Astrocyte (in vitro differentiated cells and primary cell): ENCODE data around the gene CCR2. TPM values are rescaled to one million over a fixed set of nuclear protein-coding genes. Genes with fewer than 3 reads are reported as not detected.

Source experiments
- DNase-seq: peaks from one replicate; pipeline ENCODE4 v3.0.0-alpha.2; 2010; ENCODE audit warnings: low read depth
- FAIRE-seq: peaks from 2 replicates; lab custom pipeline; 2011; peaks lifted over from hg19 to GRCh38; lab: Jason Lieb, UNC
- H2AFZ ChIP-seq: 2 replicates; pipeline ENCODE4 v1.6.0; 2012; ENCODE audit warnings: low read depth, low read length, inconsistent platforms
- H3K27ac ChIP-seq: 2 replicates; pipeline ENCODE4 v1.5.1; 2011; ENCODE audit warnings: low read depth, low read length, inconsistent platforms
- H3K27me3 ChIP-seq: 2 replicates; pipeline ENCODE4 v1.6.0; 2011; ENCODE audit warnings: low read length, inconsistent platforms; ENCODE audit not compliant: insufficient read depth
- H3K36me3 ChIP-seq: 2 replicates; pipeline ENCODE4 v1.5.1; 2011; ENCODE audit warnings: low read length, inconsistent platforms; ENCODE audit not compliant: insufficient read depth
- H3K4me1 ChIP-seq: 2 replicates; pipeline ENCODE4 v1.5.1; 2011; ENCODE audit warnings: low read length, inconsistent platforms; ENCODE audit not compliant: insufficient read depth
- H3K4me2 ChIP-seq: 2 replicates; pipeline ENCODE4 v1.6.0; 2012; ENCODE audit warnings: low read length, inconsistent platforms
- H3K4me3 ChIP-seq: 2 replicates; pipeline ENCODE4 v1.5.1; 2011; ENCODE audit warnings: low read depth, mild to moderate bottlenecking, low read length, inconsistent platforms; ENCODE audit not compliant: insufficient read depth
- H3K79me2 ChIP-seq: 2 replicates; pipeline ENCODE4 v1.6.0; 2012; ENCODE audit warnings: mild to moderate bottlenecking, low read length, inconsistent platforms; ENCODE audit not compliant: insufficient read depth
- H3K9ac ChIP-seq: 2 replicates; pipeline ENCODE4 v1.6.0; 2012; ENCODE audit warnings: mild to moderate bottlenecking, low read length, inconsistent platforms
- H3K9me3 ChIP-seq: 2 replicates; pipeline ENCODE4 v1.5.1; 2012; ENCODE audit warnings: low read depth, mild to moderate bottlenecking, low read length, inconsistent platforms; ENCODE audit not compliant: insufficient read depth
- H4K20me1 ChIP-seq: 2 replicates; pipeline ENCODE4 v1.6.0; 2012; ENCODE audit warnings: low read length, inconsistent platforms; ENCODE audit not compliant: insufficient read depth
- H3K27ac Mint-ChIP-seq: one replicate; pipeline ENCODE4 v1.8.0; 2021; ENCODE audit warnings: mild to moderate bottlenecking, mixed read lengths; ENCODE audit not compliant: unreplicated experiment
- H3K27me3 Mint-ChIP-seq: one replicate; pipeline ENCODE4 v1.8.0; 2021; ENCODE audit warnings: low read depth, mixed read lengths; ENCODE audit not compliant: unreplicated experiment
- H3K36me3 Mint-ChIP-seq: one replicate; pipeline ENCODE4 v1.8.0; 2021; ENCODE audit warnings: low read depth, mixed read lengths; ENCODE audit not compliant: unreplicated experiment
- H3K4me1 Mint-ChIP-seq: one replicate; pipeline ENCODE4 v1.8.0; 2021; ENCODE audit warnings: low read depth, mixed read lengths; ENCODE audit not compliant: unreplicated experiment
- H3K4me3 Mint-ChIP-seq: one replicate; pipeline ENCODE4 v1.8.0; 2021; ENCODE audit warnings: mild to moderate bottlenecking, moderate library complexity, mixed read lengths; ENCODE audit not compliant: unreplicated experiment
- H3K9me3 Mint-ChIP-seq: one replicate; pipeline ENCODE4 v1.8.0; 2021; ENCODE audit warnings: mild to moderate bottlenecking, mixed read lengths; ENCODE audit not compliant: unreplicated experiment
- EZH2 ChIP-seq: IDR thresholded peaks from 2 replicates; pipeline ENCODE4 v1.6.1; 2012; ENCODE audit warnings: mild to moderate bottlenecking, low read length, inconsistent platforms; ENCODE audit not compliant: insufficient read depth
- total RNA-seq: library from RNA; stranded (reverse); gene quantifications from 2 replicates; pipeline ENCODE4 v1.2.1, GENCODE V29; 2021
- TF ChIP-seq, protein P1 (sequence below): IDR thresholded peaks from 2 replicates; pipeline ENCODE4 v1.5.1; 2011; ENCODE audit warnings: low read depth, mild to moderate bottlenecking, inconsistent platforms, low read length, moderate library complexity; ENCODE audit not compliant: insufficient read depth

CCR2 gene
- total RNA-seq, 1 donor from 2014 or later = not detected

DNA sequence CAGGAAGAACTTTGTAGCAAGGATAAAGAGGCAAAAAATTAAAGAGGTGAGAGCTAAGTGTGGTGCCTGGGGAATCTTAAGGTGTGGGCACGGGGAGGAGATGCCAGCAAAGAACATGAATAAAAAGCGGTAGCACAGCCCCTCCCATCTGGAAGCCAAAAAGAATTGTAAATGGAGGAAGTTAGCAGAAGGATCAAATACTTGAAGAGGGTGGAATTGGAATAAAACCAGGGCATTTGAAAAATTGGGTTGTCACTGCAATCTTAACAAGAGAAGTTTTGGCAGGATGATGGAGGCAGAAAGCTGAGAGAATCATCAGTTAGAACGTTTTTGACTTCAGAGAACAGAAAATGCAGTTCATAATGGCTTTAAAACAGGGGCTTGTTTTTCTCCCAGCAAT lies 2.4 kb downstream of the CCR2 start:
- no peaks in the 10 kb centered on the region for H3K36me3 Mint-ChIP-seq
- H2AFZ ChIP-seq = no peak overlapping the region
- no peak overlapping the region for H3K27ac ChIP-seq
- H3K9me3 Mint-ChIP-seq = peaks cover 2% of the 10 kb centered on the region
- no peak overlapping the region for H3K9ac ChIP-seq
- H3K27me3 ChIP-seq = peaks cover 31% of the 10 kb centered on the region
- peaks cover 32% of the 10 kb centered on the region for H3K27me3 Mint-ChIP-seq
- H3K27ac Mint-ChIP-seq = no peak overlapping the region
- no peak for FAIRE-seq
- TF ChIP-seq EZH2 = no peak
- TF ChIP-seq, protein P1, sequence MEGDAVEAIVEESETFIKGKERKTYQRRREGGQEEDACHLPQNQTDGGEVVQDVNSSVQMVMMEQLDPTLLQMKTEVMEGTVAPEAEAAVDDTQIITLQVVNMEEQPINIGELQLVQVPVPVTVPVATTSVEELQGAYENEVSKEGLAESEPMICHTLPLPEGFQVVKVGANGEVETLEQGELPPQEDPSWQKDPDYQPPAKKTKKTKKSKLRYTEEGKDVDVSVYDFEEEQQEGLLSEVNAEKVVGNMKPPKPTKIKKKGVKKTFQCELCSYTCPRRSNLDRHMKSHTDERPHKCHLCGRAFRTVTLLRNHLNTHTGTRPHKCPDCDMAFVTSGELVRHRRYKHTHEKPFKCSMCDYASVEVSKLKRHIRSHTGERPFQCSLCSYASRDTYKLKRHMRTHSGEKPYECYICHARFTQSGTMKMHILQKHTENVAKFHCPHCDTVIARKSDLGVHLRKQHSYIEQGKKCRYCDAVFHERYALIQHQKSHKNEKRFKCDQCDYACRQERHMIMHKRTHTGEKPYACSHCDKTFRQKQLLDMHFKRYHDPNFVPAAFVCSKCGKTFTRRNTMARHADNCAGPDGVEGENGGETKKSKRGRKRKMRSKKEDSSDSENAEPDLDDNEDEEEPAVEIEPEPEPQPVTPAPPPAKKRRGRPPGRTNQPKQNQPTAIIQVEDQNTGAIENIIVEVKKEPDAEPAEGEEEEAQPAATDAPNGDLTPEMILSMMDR = no peak
- no peaks in the 10 kb centered on the region for H4K20me1 ChIP-seq
- H3K4me2 ChIP-seq = no peak overlapping the region
- H3K4me3 ChIP-seq = no peak overlapping the region
- H3K4me1 ChIP-seq = peaks cover 2% of the 10 kb centered on the region
- H3K4me1 Mint-ChIP-seq = peaks cover 31% of the 10 kb centered on the region
- no peaks in the 10 kb centered on the region for H3K79me2 ChIP-seq
- DNase-seq = no peak
- H3K9me3 ChIP-seq = no peaks in the 10 kb centered on the region
- H3K36me3 ChIP-seq = no peaks in the 10 kb centered on the region
- H3K4me3 Mint-ChIP-seq = no peak overlapping the region

DNA sequence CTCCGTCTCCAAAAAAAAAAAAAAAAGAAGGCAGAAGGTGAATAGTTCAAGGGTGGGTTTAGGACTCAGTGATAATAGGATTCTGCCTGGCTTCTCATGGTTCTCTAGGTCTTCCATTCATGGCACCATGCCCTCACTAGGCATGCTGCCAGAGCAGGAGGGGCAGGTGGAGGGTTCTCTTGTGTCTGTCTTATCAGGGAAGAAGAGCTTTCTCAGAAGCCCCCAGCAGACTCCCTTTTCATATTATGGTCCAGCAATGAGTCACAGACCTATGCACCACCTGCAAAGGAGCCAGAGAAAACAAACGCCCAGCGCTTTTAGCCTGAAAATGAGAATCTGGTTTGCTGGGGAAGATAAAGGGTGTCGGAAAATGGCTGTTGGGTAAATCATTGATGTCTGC lies 3.0 kb downstream of the CCR2 start:
- Histone ChIP-seq H2AFZ (no peak overlapping the region), H3K4me3 (no peak overlapping the region), H3K9ac (no peak overlapping the region), H3K27ac (no peak overlapping the region), H3K36me3 (no peaks in the 10 kb centered on the region), H3K4me1 (peaks cover 2% of the 10 kb centered on the region), H3K79me2 (no peaks in the 10 kb centered on the region), H3K27me3 (peaks cover 28% of the 10 kb centered on the region), H3K9me3 (no peaks in the 10 kb centered on the region), H4K20me1 (no peaks in the 10 kb centered on the region), H3K4me2 (no peak overlapping the region)
- no peak overlapping the region for H3K27ac Mint-ChIP-seq
- FAIRE-seq (no peak), DNase-seq (no peak)
- H3K4me3 Mint-ChIP-seq = no peak overlapping the region
- peaks cover 33% of the 10 kb centered on the region for H3K4me1 Mint-ChIP-seq
- no peaks in the 10 kb centered on the region for H3K36me3 Mint-ChIP-seq
- peaks cover 27% of the 10 kb centered on the region for H3K27me3 Mint-ChIP-seq
- peaks cover 2% of the 10 kb centered on the region for H3K9me3 Mint-ChIP-seq
- TF ChIP-seq, protein P1 = no peak
- TF ChIP-seq EZH2 = no peak

GRCh38 chr3:46358466-46358865 lies 4.6 kb downstream of the CCR2 start:
- Mint-ChIP-seq H3K4me3 (no peak overlapping the region), H3K27me3 (peaks cover 19% of the 10 kb centered on the region), H3K27ac (no peak overlapping the region), H3K9me3 (peaks cover 2% of the 10 kb centered on the region), H3K4me1 (peaks cover 31% of the 10 kb centered on the region), H3K36me3 (no peaks in the 10 kb centered on the region)
- Histone ChIP-seq H3K9me3 (no peaks in the 10 kb centered on the region), H3K4me3 (no peak overlapping the region), H3K4me2 (no peak overlapping the region), H3K27me3 (peaks cover 30% of the 10 kb centered on the region), H2AFZ (no peak overlapping the region), H3K27ac (no peak overlapping the region), H3K9ac (no peak overlapping the region), H4K20me1 (no peaks in the 10 kb centered on the region), H3K79me2 (no peaks in the 10 kb centered on the region), H3K36me3 (no peaks in the 10 kb centered on the region), H3K4me1 (peaks cover 2% of the 10 kb centered on the region)
- TF ChIP-seq EZH2 = no peak
- TF ChIP-seq, protein P1 = no peak
- no peak for FAIRE-seq
- no peak for DNase-seq
